Inflammatory macrophage treated with lipopolysaccharide for 1 hour (primary cell): ENCODE data around the gene PLCL2.

Experiments used
- DNase-seq, 2 donors: peaks; one replicate each; pipeline ENCODE4 v3.0.0-alpha.2; 2020 to 2022

Gene PLCL2

GRCh38 chr3:16866571-16866970 is 18.2 kb upstream of the PLCL2 start:
- DNase-seq, result no peak

- DNase-seq, result no peak
These were observed 16.2 kb upstream of the PLCL2 start for GRCh38 chr3:16868513-16868912.

- peak; percentile 65 to 85 for DNase-seq
These were observed 15.3 kb upstream of the PLCL2 start for GRCh38 chr3:16869261-16870005.

- peak; percentile 39 to 54 for DNase-seq
These were observed 12.6 kb upstream of the PLCL2 start for GRCh38 chr3:16871915-16872842.

- no peak for DNase-seq
These were observed 10.9 kb upstream of the PLCL2 start for GRCh38 chr3:16873872-16874271.

GRCh38 chr3:16875876-16876550 is 8.7 kb upstream of the PLCL2 start:
- peak; percentile 68 to 69 for DNase-seq

- DNase-seq, result no peak
These were observed 7.2 kb upstream of the PLCL2 start for GRCh38 chr3:16877505-16877904.

- DNase-seq, result no peak
These were observed 6.8 kb upstream of the PLCL2 start for GRCh38 chr3:16877911-16878310.

GRCh38 chr3:16881896-16882630 is 2.7 kb upstream of the PLCL2 start:
- peak in 1 of 2 donors; percentile 25 for DNase-seq

GRCh38 chr3:16883057-16883722 is 1.6 kb upstream of the PLCL2 start:
- DNase-seq, result peak; percentile 13 to 37

GRCh38 chr3:16883723-16884083 is 1.1 kb upstream of the PLCL2 start:
- DNase-seq, result no peak

GRCh38 chr3:16884084-16884747 is 539 bp upstream of the PLCL2 start:
- peak; percentile 13 to 23 for DNase-seq

- DNase-seq, result peak in 1 of 2 donors; percentile 33
These were observed 993 bp downstream of the PLCL2 start for GRCh38 chr3:16885593-16886302.

- DNase-seq, result peak; percentile 59 to 63
These were observed 1.5 kb downstream of the PLCL2 start for GRCh38 chr3:16886303-16886683.

GRCh38 chr3:16887130-16887529 is 2.4 kb downstream of the PLCL2 start:
- no peak for DNase-seq

GRCh38 chr3:16888356-16888755 is 3.6 kb downstream of the PLCL2 start:
- DNase-seq, result peak in 1 of 2 donors; percentile 27

GRCh38 chr3:16888785-16889607 is 4.2 kb downstream of the PLCL2 start:
- DNase-seq, result no peak

- no peak for DNase-seq
These were observed 6.0 kb downstream of the PLCL2 start for GRCh38 chr3:16890597-16891333.

- no peak for DNase-seq
These were observed 9.0 kb downstream of the PLCL2 start for GRCh38 chr3:16893618-16894200.
